HepG2 (cell line): Measurements from ENCODE around the gene CACNA1G. TPM values are rescaled to one million over a fixed set of nuclear protein-coding genes. Genes with fewer than 3 reads are reported as not detected.

Experiments used
- ADNP ChIP-seq: sonication (generic); formaldehyde crosslinking; IDR thresholded peaks from 2 replicates; pipeline ENCODE4 v1.4.0; 2020; ENCODE audit warnings: missing genetic modification reagents
- AKAP8 ChIP-seq: sonication (generic); formaldehyde crosslinking; IDR thresholded peaks from 2 replicates; pipeline ENCODE4 v1.5.1; 2020; ENCODE audit warnings: mild to moderate bottlenecking, missing genetic modification reagents
- CENPX ChIP-seq: sonication (generic); formaldehyde crosslinking; IDR thresholded peaks from 2 replicates; pipeline ENCODE4 v1.9.0; 2021; ENCODE audit warnings: mild to moderate bottlenecking, missing genetic modification reagents, moderate library complexity
- IRF2 ChIP-seq: IDR thresholded peaks from 2 replicates; pipeline ENCODE4 v1.6.1; 2018; ENCODE audit warnings: missing genetic modification reagents, missing compliant biosample characterization
- IRX3 ChIP-seq: sonication (generic); formaldehyde crosslinking; IDR thresholded peaks from 2 replicates; pipeline ENCODE4 v1.8.1; 2023; ENCODE audit warnings: mild to moderate bottlenecking, low read depth, missing genetic modification reagents, borderline replicate concordance
- KLF13 ChIP-seq: sonication (generic); formaldehyde crosslinking; IDR thresholded peaks from 2 replicates; pipeline ENCODE4 v1.4.0; 2020; ENCODE audit warnings: mild to moderate bottlenecking, missing genetic modification reagents
- MIXL1 ChIP-seq: IDR thresholded peaks from 2 replicates; pipeline ENCODE4 v1.6.1; 2016
- MTERF4 ChIP-seq: sonication (generic); formaldehyde crosslinking; IDR thresholded peaks from 2 replicates; pipeline ENCODE4 v1.8.0; 2023; ENCODE audit warnings: mild to moderate bottlenecking, missing genetic modification reagents
- MTF1 ChIP-seq: sonication (generic); formaldehyde crosslinking; IDR thresholded peaks from 2 replicates; pipeline ENCODE4 v1.5.0; 2020; ENCODE audit warnings: missing genetic modification reagents
- NCOA2 ChIP-seq: sonication (generic); formaldehyde crosslinking; IDR thresholded peaks from 2 replicates; pipeline ENCODE4 v1.8.0; 2022; ENCODE audit warnings: inconsistent platforms
- PHF5A ChIP-seq: IDR thresholded peaks from one replicate; pipeline ENCODE4 v1.6.1; 2018; ENCODE audit warnings: low read depth, missing genetic modification reagents; ENCODE audit not compliant: unreplicated experiment
- POGZ ChIP-seq: sonication (generic); formaldehyde crosslinking; IDR thresholded peaks from 2 replicates; pipeline ENCODE4 v1.4.0; 2020; ENCODE audit warnings: mild to moderate bottlenecking, missing genetic modification reagents
- PRMT3 ChIP-seq: sonication (generic); formaldehyde crosslinking; IDR thresholded peaks from 2 replicates; pipeline ENCODE4 v1.8.1; 2022; ENCODE audit warnings: low read depth, mild to moderate bottlenecking, moderate library complexity, missing genetic modification reagents, borderline replicate concordance
- RAD51 ChIP-seq: fragments of 450-650 bp; IDR thresholded peaks from 2 replicates; pipeline ENCODE4 v1.6.1; 2016; ENCODE audit warnings: borderline replicate concordance
- RBM39 ChIP-seq: fragments of 200-400 bp; formaldehyde crosslinking; IDR thresholded peaks from one replicate; pipeline ENCODE4 v1.6.1; 2018; ENCODE audit warnings: antibody characterized with exemption, mild to moderate bottlenecking, low read depth, low read length; ENCODE audit not compliant: poor library complexity, severe bottlenecking
- SCMH1 ChIP-seq: sonication (generic); formaldehyde crosslinking; IDR thresholded peaks from 2 replicates; pipeline ENCODE4 v1.9.0; 2021; ENCODE audit warnings: missing genetic modification reagents, mild to moderate bottlenecking, borderline replicate concordance
- ZBTB3 ChIP-seq: sonication (generic); formaldehyde crosslinking; IDR thresholded peaks from 2 replicates; pipeline ENCODE4 v1.4.0; 2020; ENCODE audit warnings: low read depth, mild to moderate bottlenecking, moderate library complexity, missing genetic modification reagents, borderline replicate concordance
- ZNF251 ChIP-seq: sonication (generic); formaldehyde crosslinking; IDR thresholded peaks from 2 replicates; pipeline ENCODE4 v1.9.0; 2021; ENCODE audit warnings: mild to moderate bottlenecking, missing genetic modification reagents
- ZNF501 ChIP-seq: sonication (generic); formaldehyde crosslinking; IDR thresholded peaks from 2 replicates; pipeline ENCODE4 v1.5.1; 2020; ENCODE audit warnings: mild to moderate bottlenecking, moderate library complexity, missing genetic modification reagents
- ZNF7 ChIP-seq: IDR thresholded peaks from 2 replicates; pipeline ENCODE4 v1.6.1; 2016; ENCODE audit warnings: missing biosample characterization, missing genetic modification reagents
- ZNF781 ChIP-seq: sonication (generic); formaldehyde crosslinking; IDR thresholded peaks from 2 replicates; pipeline ENCODE4 v1.5.1; 2020; ENCODE audit warnings: borderline replicate concordance, mild to moderate bottlenecking, missing genetic modification reagents; ENCODE audit errors: not compliant biosample characterization
- ZNF883 ChIP-seq: sonication (generic); formaldehyde crosslinking; IDR thresholded peaks from 2 replicates; pipeline ENCODE4 v1.5.1; 2020; ENCODE audit warnings: mild to moderate bottlenecking, missing genetic modification reagents; ENCODE audit errors: not compliant biosample characterization
- ZSCAN12 ChIP-seq: sonication (generic); formaldehyde crosslinking; IDR thresholded peaks from 2 replicates; pipeline ENCODE4 v1.9.0; 2021; ENCODE audit warnings: mild to moderate bottlenecking, missing genetic modification reagents
- polyA plus RNA-seq, 8 experiments: library from polyadenylated mRNA; depleted of rRNA in 3 of 8; stranded (reverse) in 7 of 8; unstranded in 1 of 8; fragments of >200 nt; fragmentation: Illumina TruSeq in 4 of 8; extraction: Trizol in 4 of 8; gene quantifications; 2 replicates each; pipeline versions ENCODE4 v1.2.1 to v1.2.3, GENCODE V29; 2011 to 2016; ENCODE audit warnings: low read depth in 4 of 8, missing spikeins in 1 of 8, mixed read lengths in 1 of 8; ENCODE audit not compliant: insufficient read depth in 1 of 8
- total RNA-seq, 5 experiments: library from RNA; depleted of rRNA; stranded (reverse); fragments of >200 nt; fragmentation: Illumina TruSeq; extraction: Trizol; gene quantifications; 2 replicates each; pipeline ENCODE4 v1.2.3, GENCODE V29; 2016; ENCODE audit warnings: low read depth in 1 of 5
- TF ChIP-seq, protein P1 (sequence below): sonication (generic); formaldehyde crosslinking; IDR thresholded peaks from 2 replicates; pipeline ENCODE4 v1.9.0; 2022; ENCODE audit warnings: low read depth, missing genetic modification reagents
- TF ChIP-seq, protein P2 (sequence below): sonication (generic); formaldehyde crosslinking; IDR thresholded peaks from 2 replicates; pipeline ENCODE4 v1.4.0; 2020; ENCODE audit warnings: mild to moderate bottlenecking, missing genetic modification reagents
- TF ChIP-seq, protein P3 (sequence below): sonication (generic); formaldehyde crosslinking; IDR thresholded peaks from 2 replicates; pipeline ENCODE4 v1.4.0; 2020; ENCODE audit warnings: mild to moderate bottlenecking, missing genetic modification reagents, borderline replicate concordance
- TF ChIP-seq, protein P4 (sequence below): IDR thresholded peaks from 2 replicates; pipeline ENCODE4 v1.6.1; 2012; ENCODE audit warnings: inconsistent platforms
- TF ChIP-seq, protein P5 (sequence below): sonication (generic); formaldehyde crosslinking; IDR thresholded peaks from 2 replicates; pipeline ENCODE4 v1.4.0; 2020; ENCODE audit warnings: missing genetic modification reagents

Gene CACNA1G
- total and polyA plus RNA-seq, 2 of the 13 experiments (the other 11 are each of a cell fraction or from before 2014, with no cell fraction given), result 0.02 TPM; not detected in 1

DNA sequence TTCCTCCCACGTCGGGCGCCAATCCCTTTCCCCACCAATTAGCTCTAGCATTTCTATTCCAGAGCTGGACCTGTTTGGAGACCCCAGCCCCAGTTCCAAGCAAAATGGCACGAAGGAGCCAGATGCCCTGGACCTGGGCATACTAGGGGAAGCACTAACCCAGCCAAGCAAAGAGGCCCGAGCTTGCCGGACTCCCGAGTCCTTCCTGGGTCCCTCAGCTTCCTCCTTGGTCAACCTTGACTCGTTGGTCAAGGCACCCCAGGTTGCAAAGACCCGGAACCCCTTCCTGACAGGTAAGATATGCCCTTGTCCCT, 19.2 kb upstream of the CACNA1G start (continued):
- TF ChIP-seq, protein P1, sequence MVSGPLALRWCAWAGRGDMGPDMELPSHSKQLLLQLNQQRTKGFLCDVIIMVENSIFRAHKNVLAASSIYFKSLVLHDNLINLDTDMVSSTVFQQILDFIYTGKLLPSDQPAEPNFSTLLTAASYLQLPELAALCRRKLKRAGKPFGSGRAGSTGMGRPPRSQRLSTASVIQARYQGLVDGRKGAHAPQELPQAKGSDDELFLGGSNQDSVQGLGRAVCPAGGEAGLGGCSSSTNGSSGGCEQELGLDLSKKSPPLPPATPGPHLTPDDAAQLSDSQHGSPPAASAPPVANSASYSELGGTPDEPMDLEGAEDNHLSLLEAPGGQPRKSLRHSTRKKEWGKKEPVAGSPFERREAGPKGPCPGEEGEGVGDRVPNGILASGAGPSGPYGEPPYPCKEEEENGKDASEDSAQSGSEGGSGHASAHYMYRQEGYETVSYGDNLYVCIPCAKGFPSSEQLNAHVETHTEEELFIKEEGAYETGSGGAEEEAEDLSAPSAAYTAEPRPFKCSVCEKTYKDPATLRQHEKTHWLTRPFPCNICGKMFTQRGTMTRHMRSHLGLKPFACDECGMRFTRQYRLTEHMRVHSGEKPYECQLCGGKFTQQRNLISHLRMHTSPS, result no peak
- TF ChIP-seq, protein P2, sequence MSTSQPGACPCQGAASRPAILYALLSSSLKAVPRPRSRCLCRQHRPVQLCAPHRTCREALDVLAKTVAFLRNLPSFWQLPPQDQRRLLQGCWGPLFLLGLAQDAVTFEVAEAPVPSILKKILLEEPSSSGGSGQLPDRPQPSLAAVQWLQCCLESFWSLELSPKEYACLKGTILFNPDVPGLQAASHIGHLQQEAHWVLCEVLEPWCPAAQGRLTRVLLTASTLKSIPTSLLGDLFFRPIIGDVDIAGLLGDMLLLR (CRISPR knock-in tag), result no peak
- no peak for TF ChIP-seq AKAP8 (CRISPR knock-in tag)
- TF ChIP-seq, protein P3, sequence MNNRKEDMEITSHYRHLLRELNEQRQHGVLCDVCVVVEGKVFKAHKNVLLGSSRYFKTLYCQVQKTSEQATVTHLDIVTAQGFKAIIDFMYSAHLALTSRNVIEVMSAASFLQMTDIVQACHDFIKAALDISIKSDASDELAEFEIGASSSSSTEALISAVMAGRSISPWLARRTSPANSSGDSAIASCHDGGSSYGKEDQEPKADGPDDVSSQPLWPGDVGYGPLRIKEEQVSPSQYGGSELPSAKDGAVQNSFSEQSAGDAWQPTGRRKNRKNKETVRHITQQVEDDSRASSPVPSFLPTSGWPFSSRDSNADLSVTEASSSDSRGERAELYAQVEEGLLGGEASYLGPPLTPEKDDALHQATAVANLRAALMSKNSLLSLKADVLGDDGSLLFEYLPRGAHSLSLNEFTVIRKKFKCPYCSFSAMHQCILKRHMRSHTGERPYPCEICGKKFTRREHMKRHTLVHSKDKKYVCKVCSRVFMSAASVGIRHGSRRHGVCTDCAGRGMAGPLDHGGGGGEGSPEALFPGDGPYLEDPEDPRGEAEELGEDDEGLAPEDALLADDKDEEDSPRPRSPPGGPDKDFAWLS (CRISPR knock-in tag), result no peak
- TF ChIP-seq ZBTB3 (CRISPR knock-in tag), result no peak
- TF ChIP-seq, protein P4, sequence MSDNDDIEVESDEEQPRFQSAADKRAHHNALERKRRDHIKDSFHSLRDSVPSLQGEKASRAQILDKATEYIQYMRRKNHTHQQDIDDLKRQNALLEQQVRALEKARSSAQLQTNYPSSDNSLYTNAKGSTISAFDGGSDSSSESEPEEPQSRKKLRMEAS, result no peak
- TF ChIP-seq MTERF4 (CRISPR knock-in tag), result 0 out of 2 replicates have a peak, but pooled peaks have one; percentile 3
- no peak for TF ChIP-seq POGZ
- no peak for TF ChIP-seq IRF2 (CRISPR knock-in tag)
- no peak for TF ChIP-seq ZSCAN12 (CRISPR knock-in tag)
- TF ChIP-seq IRX3 (CRISPR knock-in tag), result peak; percentile 52; the same call in 1 of the 2 replicates
- no peak for TF ChIP-seq KLF13 (CRISPR knock-in tag)
- TF ChIP-seq PRMT3 (CRISPR knock-in tag), result no peak
- no peak for TF ChIP-seq RBM39
- TF ChIP-seq NCOA2, result no peak
- TF ChIP-seq, protein P5, sequence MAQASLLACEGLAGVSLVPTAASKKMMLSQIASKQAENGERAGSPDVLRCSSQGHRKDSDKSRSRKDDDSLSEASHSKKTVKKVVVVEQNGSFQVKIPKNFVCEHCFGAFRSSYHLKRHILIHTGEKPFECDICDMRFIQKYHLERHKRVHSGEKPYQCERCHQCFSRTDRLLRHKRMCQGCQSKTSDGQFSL (CRISPR knock-in tag), result no peak
- TF ChIP-seq RAD51, result no peak
- no peak for TF ChIP-seq ZNF501
- TF ChIP-seq ZNF883 (CRISPR knock-in tag), result no peak
- TF ChIP-seq SCMH1 (CRISPR knock-in tag), result no peak
- TF ChIP-seq ZNF7 (CRISPR knock-in tag), result no peak
- TF ChIP-seq MIXL1 (CRISPR knock-in tag), result no peak
- no peak for TF ChIP-seq ZNF251 (CRISPR knock-in tag)
- no peak for TF ChIP-seq MTF1
- no peak for TF ChIP-seq CENPX (CRISPR knock-in tag)
- TF ChIP-seq PHF5A (CRISPR knock-in tag), result no peak
- TF ChIP-seq ADNP (CRISPR knock-in tag), result no peak
- TF ChIP-seq ZNF781 (CRISPR knock-in tag), result peak; percentile 37
